A673 (cell line): ENCODE data around the gene TNFSF13. TPM values are rescaled to one million over a fixed set of nuclear protein-coding genes. Genes with fewer than 3 reads are reported as not detected.

ENCODE experiments used
- BruUV-seq: library from RNA; stranded (reverse); fragments of 400-500 nt; replicated peaks from 2 replicates; lab custom pipeline; 2021; lab: Mats Ljungman, UMichigan
- CTCF ChIA-PET: fragments of 300-600 bp; sonication (Branson Sonifier 250); formaldehyde crosslinking; loops from one replicate; lab custom pipeline; 2022; ENCODE audit warnings: antibody characterized with exemption; lab: Charles Lee
- POLR2A ChIA-PET: fragments of 300-600 bp; sonication (Branson Sonifier 250); formaldehyde crosslinking; loops from one replicate; lab custom pipeline; 2022; ENCODE audit warnings: antibody characterized with exemption; ENCODE audit not compliant: low non-redundant PET; lab: Charles Lee
- DNase-seq: peaks from one replicate; pipeline ENCODE4 v3.0.0-alpha.2; 2015; ENCODE audit warnings: low spot score
- H3K27ac ChIP-seq: fragments of 200-600 bp; sonication (generic); 2 replicates; pipeline ENCODE4 v1.5.1; 2016; ENCODE audit warnings: mixed run types, low read depth, mild to moderate bottlenecking, mixed read lengths, antibody characterized with exemption, low read length; ENCODE audit not compliant: poor library complexity, severe bottlenecking
- H3K27me3 ChIP-seq: fragments of 200-600 bp; sonication (generic); replicated peaks from 2 replicates; pipeline ENCODE4 v1.6.1; 2017; ENCODE audit warnings: mixed run types, low read depth, mild to moderate bottlenecking, mixed read lengths, antibody characterized with exemption, low read length; ENCODE audit not compliant: insufficient read depth, poor library complexity
- H3K36me3 ChIP-seq: fragments of 200-600 bp; sonication (generic); 2 replicates; pipeline ENCODE4 v1.6.1; 2016; ENCODE audit warnings: mixed run types, mild to moderate bottlenecking, mixed read lengths, antibody characterized with exemption, low read length; ENCODE audit not compliant: insufficient read depth, poor library complexity, severe bottlenecking
- H3K4me1 ChIP-seq: fragments of 200-600 bp; sonication (generic); 2 replicates; pipeline ENCODE4 v1.6.1; 2017; ENCODE audit warnings: mixed run types, mild to moderate bottlenecking, mixed read lengths, antibody characterized with exemption, low read length; ENCODE audit not compliant: insufficient read depth, poor library complexity, severe bottlenecking
- H3K4me3 ChIP-seq: fragments of 200-600 bp; sonication (generic); 2 replicates; pipeline ENCODE4 v1.5.1; 2016; ENCODE audit warnings: low read depth, mixed run types, mild to moderate bottlenecking, mixed read lengths, low read length; ENCODE audit not compliant: poor library complexity, severe bottlenecking
- H3K9me3 ChIP-seq: fragments of 200-600 bp; sonication (generic); 2 replicates; pipeline ENCODE4 v1.6.1; 2016; ENCODE audit warnings: mixed run types, low read depth, mild to moderate bottlenecking, mixed read lengths, antibody characterized with exemption, low read length; ENCODE audit not compliant: poor library complexity, severe bottlenecking
- EZH2 ChIP-seq: fragments of 200-600 bp; sonication (generic); IDR thresholded peaks from 2 replicates; pipeline ENCODE4 v1.6.1; 2017; ENCODE audit warnings: borderline replicate concordance, low read depth, mild to moderate bottlenecking, mixed read lengths, antibody characterized with exemption, low read length; ENCODE audit not compliant: poor library complexity, severe bottlenecking
- intact Hi-C: fragments of 100-400 bp; cut with micrococcal nuclease; formaldehyde crosslinking; loops from one replicate; pipeline ENCODE4 v1.10.0; 2022; ENCODE audit not compliant: unreplicated experiment
- total RNA-seq: library from RNA; stranded (reverse); gene quantifications from 2 replicates; pipeline ENCODE4 v1.2.3, GENCODE V29; 2021
- TF ChIP-seq, protein P1 (sequence below): fragments of 300-800, 200-600 bp; sonication (generic); conservative IDR thresholded peaks from 2 replicates; pipeline ENCODE4 v1.5.1; 2017; ENCODE audit warnings: low read depth, mild to moderate bottlenecking, antibody characterized with exemption, low read length, moderate library complexity, mixed read lengths

Gene TNFSF13
- total RNA-seq, 1 experiment from 2014 or later: 0.69 TPM

DNA sequence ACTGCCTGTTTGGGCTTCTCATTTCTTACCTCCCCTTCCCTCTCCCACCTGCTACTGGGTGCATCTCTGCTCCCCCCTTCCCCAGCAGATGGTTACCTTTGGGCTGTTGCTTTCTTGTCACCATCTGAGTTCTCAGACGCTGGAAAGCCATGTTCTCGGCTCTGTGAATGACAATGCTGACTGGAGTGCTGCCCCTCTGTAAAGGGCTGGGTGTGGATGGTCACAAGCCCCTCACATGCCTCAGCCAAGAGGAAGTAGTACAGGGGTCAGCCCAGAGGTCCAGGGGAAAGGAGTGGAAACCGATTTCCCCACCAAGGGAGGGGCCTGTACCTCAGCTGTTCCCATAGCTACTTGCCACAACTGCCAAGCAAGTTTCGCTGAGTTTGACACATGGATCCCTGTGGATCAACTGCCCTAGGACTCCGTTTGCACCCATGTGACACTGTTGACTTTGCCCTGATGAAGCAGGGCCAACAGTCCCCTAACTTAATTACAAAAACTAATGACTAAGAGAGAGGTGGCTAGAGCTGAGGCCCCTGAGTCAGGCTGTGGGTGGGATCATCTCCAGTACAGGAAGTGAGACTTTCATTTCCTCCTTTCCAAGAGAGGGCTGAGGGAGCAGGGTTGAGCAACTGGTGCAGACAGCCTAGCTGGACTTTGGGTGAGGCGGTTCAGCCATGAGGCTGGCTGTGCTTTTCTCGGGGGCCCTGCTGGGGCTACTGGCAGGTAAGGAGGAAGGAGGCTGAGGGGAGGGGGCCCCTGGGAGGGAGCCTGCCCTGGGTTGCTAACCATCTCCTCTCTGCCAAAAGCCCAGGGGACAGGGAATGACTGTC, 20.7 kb downstream of the TNFSF13 start, which contains the start of gene CD68:
TSS of gene CD68 (plus strand) at position 638 of the 833 bp plus-strand sequence. CDS start at position 678, 40 bp downstream.
- ChIA-PET CTCF (interaction anchor here (2.0 kb wide), 1 partner anchor 10 kb away, joined by 6 read pairs; no protein-coding TSS in a partner anchor), POLR2A (no interaction called here)
- no peak for TF ChIP-seq EZH2
- TF ChIP-seq, protein P1, sequence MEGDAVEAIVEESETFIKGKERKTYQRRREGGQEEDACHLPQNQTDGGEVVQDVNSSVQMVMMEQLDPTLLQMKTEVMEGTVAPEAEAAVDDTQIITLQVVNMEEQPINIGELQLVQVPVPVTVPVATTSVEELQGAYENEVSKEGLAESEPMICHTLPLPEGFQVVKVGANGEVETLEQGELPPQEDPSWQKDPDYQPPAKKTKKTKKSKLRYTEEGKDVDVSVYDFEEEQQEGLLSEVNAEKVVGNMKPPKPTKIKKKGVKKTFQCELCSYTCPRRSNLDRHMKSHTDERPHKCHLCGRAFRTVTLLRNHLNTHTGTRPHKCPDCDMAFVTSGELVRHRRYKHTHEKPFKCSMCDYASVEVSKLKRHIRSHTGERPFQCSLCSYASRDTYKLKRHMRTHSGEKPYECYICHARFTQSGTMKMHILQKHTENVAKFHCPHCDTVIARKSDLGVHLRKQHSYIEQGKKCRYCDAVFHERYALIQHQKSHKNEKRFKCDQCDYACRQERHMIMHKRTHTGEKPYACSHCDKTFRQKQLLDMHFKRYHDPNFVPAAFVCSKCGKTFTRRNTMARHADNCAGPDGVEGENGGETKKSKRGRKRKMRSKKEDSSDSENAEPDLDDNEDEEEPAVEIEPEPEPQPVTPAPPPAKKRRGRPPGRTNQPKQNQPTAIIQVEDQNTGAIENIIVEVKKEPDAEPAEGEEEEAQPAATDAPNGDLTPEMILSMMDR: no peak
- Histone ChIP-seq H3K4me1 (peaks cover 64% of the 10 kb centered on the region), H3K27me3 (no peaks in the 10 kb centered on the region), H3K27ac (peak within 1 kb of the TSS; percentile 74), H3K4me3 (no peak within 1 kb of the TSS), H3K9me3 (no peaks in the 10 kb centered on the region), H3K36me3 (peaks cover 61% of the 10 kb centered on the region)
- peak; percentile 88 for DNase-seq
- no TSS peak for BruUV-seq
- intact Hi-C loops: no loop called here

DNA sequence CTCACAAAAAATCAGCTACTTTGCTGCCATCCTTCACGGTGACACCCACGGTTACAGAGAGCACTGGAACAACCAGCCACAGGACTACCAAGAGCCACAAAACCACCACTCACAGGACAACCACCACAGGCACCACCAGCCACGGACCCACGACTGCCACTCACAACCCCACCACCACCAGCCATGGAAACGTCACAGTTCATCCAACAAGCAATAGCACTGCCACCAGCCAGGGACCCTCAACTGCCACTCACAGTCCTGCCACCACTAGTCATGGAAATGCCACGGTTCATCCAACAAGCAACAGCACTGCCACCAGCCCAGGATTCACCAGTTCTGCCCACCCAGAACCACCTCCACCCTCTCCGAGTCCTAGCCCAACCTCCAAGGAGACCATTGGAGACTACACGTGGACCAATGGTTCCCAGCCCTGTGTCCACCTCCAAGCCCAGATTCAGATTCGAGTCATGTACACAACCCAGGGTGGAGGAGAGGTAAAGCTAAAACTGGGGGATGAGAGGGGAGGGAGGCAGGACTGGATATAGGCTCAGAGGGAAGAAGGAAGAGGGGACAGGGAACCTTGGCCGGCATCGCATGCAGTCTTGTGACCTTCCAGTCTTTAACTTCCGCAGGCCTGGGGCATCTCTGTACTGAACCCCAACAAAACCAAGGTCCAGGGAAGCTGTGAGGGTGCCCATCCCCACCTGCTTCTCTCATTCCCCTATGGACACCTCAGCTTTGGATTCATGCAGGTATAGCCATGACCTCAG, 21.5 kb downstream of the TNFSF13 start:
- no peaks in the 10 kb centered on the region for H3K9me3 ChIP-seq
- POLR2A ChIA-PET: interaction anchor here (0.6 kb wide), 1 partner anchor 72 kb away, joined by 5 read pairs; no protein-coding TSS in a partner anchor
- CTCF ChIA-PET: interaction anchor here (2.0 kb wide), 1 partner anchor 9 kb away, joined by 6 read pairs; no protein-coding TSS in a partner anchor
- H3K27ac ChIP-seq: peak overlapping the region; percentile 74
- DNase-seq: no peak
- no peaks in the 10 kb centered on the region for H3K27me3 ChIP-seq
- no peak overlapping the region for H3K4me3 ChIP-seq
- H3K4me1 ChIP-seq: peaks cover 61% of the 10 kb centered on the region
- TF ChIP-seq, protein P1: no peak
- TF ChIP-seq EZH2: no peak
- no TSS peak for BruUV-seq
- H3K36me3 ChIP-seq: peaks cover 53% of the 10 kb centered on the region
- intact Hi-C loops: loop anchor here (5.0 kb wide), 2 partner anchors 107 to 307 kb away; partner anchors contain the start of genes CHD3, TP53 and WRAP53
